PC-3 (cell line): ENCODE measurements around the gene PKNOX2. TPM values are rescaled to one million over a fixed set of nuclear protein-coding genes. Genes with fewer than 3 reads are reported as not detected.

Source experiments
- ATAC-seq: fragments of 200-7000 bp; cut with Tn5 transposase; 2 replicates; pipeline ENCODE4 v1.9.1; 2020; ENCODE audit warnings: mild to moderate bottlenecking, moderate library complexity
- BruUV-seq: library from RNA; stranded (reverse); fragments of 400-500 nt; replicated peaks from 2 replicates; lab custom pipeline; 2021; lab: Mats Ljungman, UMichigan
- CTCF ChIA-PET: fragments of 300-600 bp; sonication (Branson Sonifier 250); formaldehyde crosslinking; loops from one replicate; lab custom pipeline; 2022; ENCODE audit warnings: antibody characterized with exemption; lab: Charles Lee
- POLR2A ChIA-PET: fragments of 300-600 bp; sonication (Branson Sonifier 250); formaldehyde crosslinking; loops from one replicate; lab custom pipeline; 2022; ENCODE audit warnings: antibody characterized with exemption; ENCODE audit not compliant: unreplicated experiment; lab: Charles Lee
- DNase-seq: peaks from one replicate; pipeline ENCODE4 v3.0.0-alpha.2; 2015
- H2AFZ ChIP-seq: fragments of 300-600 bp; sonication (generic); 2 replicates; pipeline ENCODE4 v1.6.0; 2016; ENCODE audit warnings: antibody characterized with exemption, low read length
- H3F3A ChIP-seq: fragments of 300-600 bp; sonication (generic); one replicate; pipeline ENCODE4 v1.6.0; 2017; ENCODE audit warnings: antibody characterized with exemption, low read length, control low read depth, mild to moderate bottlenecking; ENCODE audit not compliant: unreplicated experiment
- H3K27ac ChIP-seq: fragments of 300-600 bp; sonication (generic); 2 replicates; pipeline ENCODE4 v1.5.1; 2016; ENCODE audit warnings: mild to moderate bottlenecking, low read length
- H3K27me3 ChIP-seq: fragments of 300-600 bp; sonication (generic); 2 replicates; pipeline ENCODE4 v1.6.1; 2016; ENCODE audit warnings: low read length, mixed read lengths
- H3K36me3 ChIP-seq: fragments of 300-600 bp; sonication (generic); 2 replicates; pipeline ENCODE4 v1.6.1; 2016; ENCODE audit warnings: low read depth, mixed run types, low read length, mixed read lengths
- H3K4me1 ChIP-seq: fragments of 300-600 bp; sonication (generic); 2 replicates; pipeline ENCODE4 v1.5.1; 2016; ENCODE audit warnings: low read length; ENCODE audit not compliant: insufficient read depth
- H3K4me2 ChIP-seq: fragments of 300-600 bp; sonication (generic); 2 replicates; pipeline ENCODE4 v1.6.0; 2016; ENCODE audit warnings: low read length
- H3K4me3 ChIP-seq: fragments of 300-600 bp; sonication (generic); 2 replicates; pipeline ENCODE4 v1.5.1; 2016; ENCODE audit warnings: mild to moderate bottlenecking, low read length, mixed read lengths
- H3K79me2 ChIP-seq: fragments of 300-600 bp; sonication (generic); 2 replicates; pipeline ENCODE4 v1.6.1; 2017; ENCODE audit warnings: low read length, mixed read lengths
- H3K9ac ChIP-seq: fragments of 300-600 bp; sonication (generic); 2 replicates; pipeline ENCODE4 v1.6.0; 2016; ENCODE audit warnings: mild to moderate bottlenecking, low read length
- H3K9me2 ChIP-seq: fragments of 300-600 bp; sonication (generic); replicated peaks from 2 replicates; pipeline ENCODE4 v1.6.1; 2016; ENCODE audit warnings: mixed run types, low read length, mixed read lengths
- H3K9me3 ChIP-seq: fragments of 300-600 bp; sonication (generic); 2 replicates; pipeline ENCODE4 v1.6.1; 2016; ENCODE audit warnings: low read length, mixed read lengths
- H4K20me1 ChIP-seq: fragments of 300-600 bp; sonication (generic); 2 replicates; pipeline ENCODE4 v1.6.1; 2016; ENCODE audit warnings: low read length, mixed read lengths
- EZH2 ChIP-seq: fragments of 300-600 bp; sonication (generic); IDR thresholded peaks from one replicate; pipeline ENCODE4 v1.6.1; 2017; ENCODE audit warnings: antibody characterized with exemption, mild to moderate bottlenecking, low read length; ENCODE audit not compliant: unreplicated experiment
- EZH2phosphoT487 ChIP-seq: fragments of 300-600 bp; sonication (generic); IDR thresholded peaks from 2 replicates; pipeline ENCODE4 v1.6.1; 2018; ENCODE audit warnings: mild to moderate bottlenecking, antibody characterized with exemption, low read length, borderline replicate concordance
- intact Hi-C: fragments of 100-400 bp; cut with micrococcal nuclease; formaldehyde crosslinking; loops from 2 replicates; pipeline ENCODE4 v1.9.0; 2023
- total RNA-seq: library from RNA; depleted of rRNA; stranded (reverse); fragments of >200 nt; gene quantifications from 2 replicates; pipeline ENCODE4 v1.2.3, GENCODE V29; 2014
- TF ChIP-seq, protein P1 (sequence below): fragments of 300-600 bp; sonication (generic); conservative IDR thresholded peaks from 2 replicates; pipeline ENCODE4 v1.5.1; 2017; ENCODE audit warnings: antibody characterized with exemption, low read depth, mild to moderate bottlenecking, low read length

The PKNOX2 gene
- total RNA-seq, 1 experiment from 2014 or later = not detected

DNA sequence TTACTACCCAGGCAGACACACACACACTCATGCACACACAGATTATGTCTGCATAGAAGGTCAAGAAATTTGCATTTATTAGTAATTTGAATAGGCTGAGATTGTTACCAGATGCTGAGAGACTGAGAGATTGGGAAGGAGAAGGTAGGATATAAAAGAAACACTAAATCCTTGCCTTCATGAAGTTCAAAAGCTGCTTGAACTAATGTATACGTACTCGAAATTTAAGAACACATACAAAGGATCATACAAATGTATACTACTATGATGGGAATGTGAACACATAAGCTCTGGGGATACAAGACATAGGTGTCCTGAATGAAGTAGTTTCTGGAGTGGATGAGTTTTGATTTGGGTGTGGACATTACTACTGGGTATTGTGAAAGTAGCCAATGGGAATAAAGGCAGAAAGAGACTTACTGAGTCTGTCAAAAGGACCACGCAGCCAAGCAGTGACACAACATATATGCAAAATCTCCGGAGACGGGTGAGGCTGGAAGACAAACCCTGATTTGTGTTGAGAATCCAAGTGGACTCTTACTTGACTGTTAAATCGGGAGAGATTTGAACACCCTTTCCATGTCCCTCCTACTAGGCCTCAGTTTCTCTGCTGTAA is 7.3 kb upstream of the PKNOX2 start:
- no TSS peak for BruUV-seq
- POLR2A ChIA-PET = no interaction called here
- Histone ChIP-seq H3K27me3 (peaks cover 40% of the 10 kb centered on the region), H3K9ac (no peak overlapping the region), H3F3A (no peaks in the 10 kb centered on the region), H3K9me3 (no peaks in the 10 kb centered on the region), H3K27ac (no peak overlapping the region), H2AFZ (no peak overlapping the region), H3K4me3 (no peak overlapping the region), H3K36me3 (no peaks in the 10 kb centered on the region), H3K4me2 (no peak overlapping the region), H3K9me2 (no peaks in the 10 kb centered on the region), H3K4me1 (no peaks in the 10 kb centered on the region), H3K79me2 (no peaks in the 10 kb centered on the region), H4K20me1 (no peaks in the 10 kb centered on the region)
- ATAC-seq (no peak), DNase-seq (no peak)
- TF ChIP-seq, protein P1, sequence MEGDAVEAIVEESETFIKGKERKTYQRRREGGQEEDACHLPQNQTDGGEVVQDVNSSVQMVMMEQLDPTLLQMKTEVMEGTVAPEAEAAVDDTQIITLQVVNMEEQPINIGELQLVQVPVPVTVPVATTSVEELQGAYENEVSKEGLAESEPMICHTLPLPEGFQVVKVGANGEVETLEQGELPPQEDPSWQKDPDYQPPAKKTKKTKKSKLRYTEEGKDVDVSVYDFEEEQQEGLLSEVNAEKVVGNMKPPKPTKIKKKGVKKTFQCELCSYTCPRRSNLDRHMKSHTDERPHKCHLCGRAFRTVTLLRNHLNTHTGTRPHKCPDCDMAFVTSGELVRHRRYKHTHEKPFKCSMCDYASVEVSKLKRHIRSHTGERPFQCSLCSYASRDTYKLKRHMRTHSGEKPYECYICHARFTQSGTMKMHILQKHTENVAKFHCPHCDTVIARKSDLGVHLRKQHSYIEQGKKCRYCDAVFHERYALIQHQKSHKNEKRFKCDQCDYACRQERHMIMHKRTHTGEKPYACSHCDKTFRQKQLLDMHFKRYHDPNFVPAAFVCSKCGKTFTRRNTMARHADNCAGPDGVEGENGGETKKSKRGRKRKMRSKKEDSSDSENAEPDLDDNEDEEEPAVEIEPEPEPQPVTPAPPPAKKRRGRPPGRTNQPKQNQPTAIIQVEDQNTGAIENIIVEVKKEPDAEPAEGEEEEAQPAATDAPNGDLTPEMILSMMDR = no peak
- TF ChIP-seq EZH2 = no peak
- TF ChIP-seq EZH2phosphoT487 = no peak
- CTCF ChIA-PET = no interaction called here
- intact Hi-C loops = no loop called here

DNA sequence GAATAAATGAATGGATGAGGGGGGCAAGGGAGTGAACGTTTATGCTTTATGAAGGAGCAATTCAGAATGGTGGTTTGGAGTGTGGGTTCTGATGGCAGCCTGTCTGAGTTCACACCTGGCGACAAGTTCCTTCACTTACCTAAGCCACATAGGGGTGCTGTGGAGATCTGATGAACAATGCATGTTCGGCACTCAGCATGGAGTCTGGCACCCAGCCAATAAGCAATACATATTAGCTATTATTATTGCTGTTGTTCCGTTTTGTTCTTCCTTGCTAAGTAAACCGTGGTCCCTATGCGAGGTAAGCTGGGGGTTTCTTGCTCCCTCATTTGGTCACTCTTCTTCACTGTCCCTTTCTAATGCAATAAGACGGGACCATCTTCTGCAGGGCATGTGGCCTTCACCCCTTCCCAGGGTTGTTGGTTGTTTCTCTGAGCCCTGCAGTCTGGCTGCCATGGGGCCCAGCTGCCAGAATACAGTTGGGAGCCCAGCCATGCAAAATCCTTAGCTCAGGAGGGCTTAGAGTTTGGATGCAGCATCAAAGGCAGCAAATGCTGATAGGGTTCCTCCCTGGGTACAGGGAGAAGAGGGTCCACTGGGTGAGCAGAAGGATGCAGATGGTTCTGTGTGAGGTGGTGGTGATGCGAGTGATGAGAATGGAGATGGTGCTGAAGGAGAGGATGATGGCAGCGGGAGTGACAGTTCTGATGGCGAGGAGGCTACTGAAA is 6.4 kb upstream of the PKNOX2 start:
- no peak overlapping the region for H3K27ac ChIP-seq
- peaks cover 37% of the 10 kb centered on the region for H3K27me3 ChIP-seq
- no peaks in the 10 kb centered on the region for H3K9me3 ChIP-seq
- DNase-seq (no peak), ATAC-seq (no peak)
- CTCF ChIA-PET = no interaction called here
- no peak overlapping the region for H3K9ac ChIP-seq
- no peak overlapping the region for H2AFZ ChIP-seq
- no peaks in the 10 kb centered on the region for H4K20me1 ChIP-seq
- intact Hi-C loops = no loop called here
- H3K4me1 ChIP-seq = no peaks in the 10 kb centered on the region
- POLR2A ChIA-PET = no interaction called here
- H3K9me2 ChIP-seq = no peaks in the 10 kb centered on the region
- no peak overlapping the region for H3K4me2 ChIP-seq
- no TSS peak for BruUV-seq
- no peaks in the 10 kb centered on the region for H3K79me2 ChIP-seq
- TF ChIP-seq, protein P1 = no peak
- TF ChIP-seq EZH2phosphoT487 = no peak
- no peak for TF ChIP-seq EZH2
- H3K36me3 ChIP-seq = no peaks in the 10 kb centered on the region
- no peak overlapping the region for H3K4me3 ChIP-seq
- H3F3A ChIP-seq = no peaks in the 10 kb centered on the region

DNA sequence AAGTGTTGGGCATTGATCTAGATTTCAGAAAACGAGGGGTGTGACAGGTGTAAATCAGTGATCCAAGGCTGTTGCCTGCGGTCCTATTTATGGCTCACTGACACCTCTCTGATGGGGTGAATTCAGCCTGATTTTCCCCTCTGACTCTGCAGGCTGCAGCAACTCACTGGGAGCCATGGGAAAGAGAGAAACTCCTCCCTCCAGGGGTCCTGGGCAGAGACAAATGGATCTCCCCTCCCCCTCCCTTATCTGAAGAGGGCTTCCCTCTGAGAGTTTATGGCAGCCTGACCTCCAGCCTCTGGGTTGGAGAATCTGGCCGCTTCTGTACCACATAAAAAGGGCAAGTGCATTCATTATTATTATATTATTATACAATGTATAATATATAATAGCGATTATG is 1.8 kb upstream of the PKNOX2 start:
- H4K20me1 ChIP-seq = no peaks in the 10 kb centered on the region
- H3K27ac ChIP-seq = no peak overlapping the region
- ChIA-PET POLR2A (no interaction called here), CTCF (no interaction called here)
- no peak for TF ChIP-seq EZH2
- H3K9me3 ChIP-seq = no peaks in the 10 kb centered on the region
- no peaks in the 10 kb centered on the region for H3K79me2 ChIP-seq
- no peaks in the 10 kb centered on the region for H3K9me2 ChIP-seq
- ATAC-seq (no peak), DNase-seq (no peak)
- H3K4me1 ChIP-seq = peaks cover 7% of the 10 kb centered on the region; the same call in 1 of the 2 replicates
- no peak overlapping the region for H2AFZ ChIP-seq
- intact Hi-C loops = loop anchor here (10.0 kb wide), 1 partner anchor 712 kb away; no protein-coding TSS in a partner anchor
- no peak overlapping the region for H3K4me3 ChIP-seq
- peaks cover 36% of the 10 kb centered on the region for H3K27me3 ChIP-seq
- no peaks in the 10 kb centered on the region for H3K36me3 ChIP-seq
- no peak overlapping the region for H3K9ac ChIP-seq
- H3K4me2 ChIP-seq = no peak overlapping the region
- H3F3A ChIP-seq = no peaks in the 10 kb centered on the region
- BruUV-seq = no TSS peak
